H54 (cell line): ENCODE data around the gene CBX8.

Experiments used
- DNase-seq: peaks from one replicate; pipeline ENCODE4 v3.0.0; 2011; ENCODE audit warnings: low spot score, mixed read lengths; ENCODE audit not compliant: insufficient read length
- FAIRE-seq: peaks from 3 replicates; lab custom pipeline; 2011; peaks lifted over from hg19 to GRCh38; lab: Jason Lieb, UNC
- POLR2A ChIP-seq: IDR thresholded peaks from 2 replicates; pipeline ENCODE4 v1.6.1; 2011; ENCODE audit warnings: low read depth, mild to moderate bottlenecking, low read length

CBX8 gene

DNA sequence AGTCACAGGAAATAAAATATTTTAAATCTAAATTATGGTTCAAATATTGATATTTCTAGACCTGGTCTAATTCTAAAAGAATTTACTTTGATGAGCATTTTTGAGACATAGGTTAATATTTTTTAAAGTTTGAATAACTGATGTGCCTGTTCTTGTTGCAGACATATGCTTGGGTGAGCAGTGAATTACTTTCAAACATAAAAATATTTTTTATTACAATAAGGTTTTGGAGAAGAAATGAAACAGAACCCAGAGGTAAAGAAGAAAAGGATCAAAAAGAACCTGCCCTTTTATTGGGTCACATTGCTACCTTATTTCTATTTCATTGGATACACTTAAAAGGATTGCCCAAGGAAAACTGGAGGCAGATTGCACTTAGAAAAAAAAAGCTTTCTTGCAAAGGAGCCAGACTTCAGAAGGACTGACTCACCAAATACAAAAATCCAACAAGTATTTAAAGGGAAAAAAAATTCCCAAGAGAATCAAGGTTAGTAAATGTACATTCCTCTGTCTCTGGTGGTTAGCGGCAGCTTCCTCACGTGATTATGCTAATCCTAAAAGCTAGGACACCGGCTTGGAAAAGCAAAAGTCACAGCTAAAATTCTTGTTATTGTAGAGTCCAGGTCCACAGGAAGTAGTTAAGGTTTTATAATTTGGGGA is 47.6 kb downstream of the CBX8 start:
- FAIRE-seq (no peak), DNase-seq (peak; percentile 69)
- no peak for TF ChIP-seq POLR2A

DNA sequence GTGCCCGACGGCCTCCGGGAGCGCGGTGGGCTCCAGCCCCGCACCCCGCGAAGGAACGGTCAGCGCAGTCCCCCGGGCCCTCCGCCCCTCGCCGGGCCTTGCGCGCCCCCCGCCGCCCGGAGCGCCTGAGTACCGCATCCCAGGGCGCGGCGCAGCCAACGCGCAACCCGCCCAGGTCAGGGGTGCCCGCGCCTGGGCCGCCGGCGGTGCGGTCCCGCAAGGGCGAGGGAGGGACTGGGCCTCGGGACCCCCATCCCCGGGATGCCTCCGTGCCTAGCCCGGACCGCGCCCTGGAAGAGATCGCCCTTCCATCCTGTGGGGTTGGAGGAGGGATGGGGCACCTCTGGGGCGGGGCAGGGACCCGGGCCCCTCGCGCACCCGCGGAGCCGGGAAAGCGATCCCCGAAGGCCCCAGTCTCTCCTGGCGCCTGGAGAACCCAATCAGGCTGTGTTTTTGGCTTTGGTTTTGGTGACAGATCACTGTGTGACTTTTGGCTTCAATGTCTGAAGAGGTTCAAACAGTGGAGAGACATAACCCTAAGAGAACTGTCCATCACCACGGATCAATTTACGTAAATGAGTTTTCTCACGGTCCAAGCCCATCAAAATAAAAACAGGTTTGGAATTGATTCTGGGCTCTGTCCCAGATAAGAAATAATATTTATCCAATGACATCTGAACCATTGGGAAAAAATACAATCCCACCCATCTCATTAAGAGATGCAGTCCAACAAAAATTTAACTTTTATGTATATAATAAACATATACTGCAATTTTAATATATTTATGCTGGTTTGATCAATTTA is 48.4 kb downstream of the CBX8 start:
- no peak for TF ChIP-seq POLR2A
- no peak for FAIRE-seq

DNA sequence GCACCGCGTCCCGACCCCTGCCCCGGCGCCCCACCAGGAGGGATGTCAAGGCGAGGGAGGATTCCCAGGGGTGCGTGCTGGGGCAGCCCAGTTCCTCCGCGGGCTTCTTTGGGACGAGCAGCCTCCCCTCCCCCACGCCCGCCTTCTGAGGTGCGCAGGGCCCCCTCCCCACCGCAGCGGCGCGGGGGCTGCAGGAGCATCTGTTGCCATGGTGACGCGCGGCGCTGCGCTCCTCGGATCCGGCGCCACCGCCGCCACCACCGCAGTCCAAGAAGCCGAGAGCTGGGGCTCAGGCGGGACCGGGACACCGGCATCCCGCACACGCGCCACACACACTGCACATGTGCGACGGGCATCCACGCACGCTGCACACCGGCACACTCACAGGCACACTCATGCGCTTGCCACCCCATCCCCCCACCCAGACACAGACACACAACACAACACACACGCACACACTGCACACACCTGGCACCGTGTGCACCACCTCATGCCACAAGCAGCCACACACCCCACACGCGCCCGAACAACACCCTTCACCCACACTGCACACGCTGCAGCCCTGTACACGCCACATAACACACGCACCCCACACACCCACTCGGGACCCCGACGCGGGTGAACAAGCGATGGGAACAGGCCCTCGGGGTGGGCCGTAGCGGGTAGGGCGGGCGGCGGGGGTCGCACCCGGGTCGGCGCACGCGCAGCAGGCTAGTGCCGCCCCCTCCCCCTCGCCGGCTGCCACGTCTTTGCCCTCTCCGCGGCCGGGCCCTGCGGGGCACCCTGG is 49.2 kb downstream of the CBX8 start:
- no peak for DNase-seq
- TF ChIP-seq POLR2A = no peak

More for the DNA sequence above, 48.4 kb downstream of the CBX8 start:
- no peak for DNase-seq

GRCh38 chr17:79746889-79747507 is 49.9 kb downstream of the CBX8 start:
- no peak for FAIRE-seq
- no peak for DNase-seq

More for the DNA sequence above, 49.2 kb downstream of the CBX8 start:
- FAIRE-seq = no peak

GRCh38 chr17:79745641-79746105 is 51.2 kb downstream of the CBX8 start:
- no peak for DNase-seq
- TF ChIP-seq POLR2A = no peak
- FAIRE-seq = no peak

More at GRCh38 chr17:79746889-79747507, 49.9 kb downstream of the CBX8 start:
- no peak for TF ChIP-seq POLR2A

DNA sequence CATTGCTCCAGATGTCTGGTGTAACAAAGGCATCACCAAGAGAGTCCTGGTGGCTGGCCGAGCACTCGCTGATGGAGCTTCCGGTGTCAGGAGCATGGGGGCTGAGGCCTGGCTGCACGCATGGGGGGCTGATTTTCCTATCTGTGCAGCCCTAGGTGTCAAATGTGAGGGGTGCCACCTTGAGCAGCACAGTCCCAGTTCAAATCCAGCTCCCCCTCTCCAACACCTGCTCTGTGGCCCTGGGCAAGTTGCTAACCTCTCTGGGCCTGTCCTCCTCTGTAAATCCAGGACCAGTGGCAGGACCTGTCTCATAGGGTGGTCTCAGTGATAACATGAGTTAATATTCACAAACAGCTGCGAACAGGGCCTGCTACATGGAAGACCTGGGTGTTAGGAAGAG is 53.3 kb downstream of the CBX8 start:
- DNase-seq (no peak), FAIRE-seq (no peak)
- TF ChIP-seq POLR2A = no peak

- DNase-seq (no peak), FAIRE-seq (no peak)
- no peak for TF ChIP-seq POLR2A
Observed at GRCh38 chr17:79742951-79743476, 53.9 kb downstream of the CBX8 start.

DNA sequence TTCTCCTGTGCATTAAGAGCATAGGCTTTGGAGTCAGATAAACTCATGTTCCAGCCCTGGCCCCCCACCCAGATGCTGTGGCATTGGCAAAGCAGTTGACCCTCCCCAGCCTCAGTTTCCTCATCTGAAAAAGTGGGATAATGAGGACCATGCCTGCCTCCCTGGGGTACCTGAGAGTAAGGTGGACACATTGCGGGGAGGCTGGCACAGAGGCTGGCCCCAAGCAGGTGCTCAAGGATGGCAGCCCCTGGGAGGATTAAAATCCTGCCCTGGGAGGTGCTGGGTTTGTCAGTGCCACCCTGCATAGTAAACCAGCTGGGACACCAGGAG is 54.3 kb downstream of the CBX8 start:
- no peak for TF ChIP-seq POLR2A
- DNase-seq (no peak), FAIRE-seq (no peak)
